ENCODE results near the gene MYO16.
"Not testable (repeated sequence)": the region's sequence is repeated elsewhere in the genome, so short reads cannot be mapped to it uniquely, and the experiment has no call there.

The MYO16 gene

DNA sequence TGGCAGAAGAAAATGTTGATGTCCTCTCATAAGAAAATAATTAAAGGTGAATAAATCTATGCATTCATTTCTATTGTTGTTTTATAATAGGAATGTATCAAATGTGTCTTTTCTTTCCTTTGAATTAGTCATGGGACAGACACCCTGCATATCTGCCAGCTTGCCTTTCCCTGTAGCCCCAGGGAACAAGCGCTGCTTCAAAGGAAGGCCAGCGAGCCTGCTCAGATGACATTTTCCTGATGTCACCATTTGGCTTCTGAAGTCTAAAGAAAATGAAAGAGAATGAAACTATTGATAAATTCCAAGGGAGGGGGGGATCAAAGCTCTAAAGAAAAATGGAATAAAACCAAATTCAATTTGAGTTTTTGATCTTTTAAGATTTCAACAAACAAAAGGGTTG lies 582.2 kb downstream of the MYO16 start:
- DNase-seq: no peak

DNA sequence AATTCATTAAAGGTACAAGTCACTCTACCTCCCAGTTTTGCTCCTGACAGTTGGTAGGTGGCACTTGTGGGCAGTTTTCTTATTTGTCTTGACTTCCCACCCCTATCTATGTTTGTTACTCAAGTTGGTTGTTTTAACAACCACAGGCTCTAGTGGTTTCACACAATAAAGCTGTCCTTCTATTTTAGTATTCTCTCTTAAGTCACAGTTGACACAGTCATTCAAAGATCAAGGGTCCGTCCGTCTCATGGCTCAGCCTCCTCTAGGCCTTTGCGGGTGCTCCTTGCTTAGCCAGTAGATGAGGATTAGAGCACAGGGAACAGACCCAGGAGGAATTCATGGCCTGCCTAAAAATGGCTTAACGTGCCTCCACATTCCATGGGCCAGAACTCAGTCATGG lies 583.2 kb downstream of the MYO16 start:
- no peak for DNase-seq

- DNase-seq: no peak
Measured at GRCh38 chr13:109213714-109214113, 584.3 kb downstream of the MYO16 start.

DNA sequence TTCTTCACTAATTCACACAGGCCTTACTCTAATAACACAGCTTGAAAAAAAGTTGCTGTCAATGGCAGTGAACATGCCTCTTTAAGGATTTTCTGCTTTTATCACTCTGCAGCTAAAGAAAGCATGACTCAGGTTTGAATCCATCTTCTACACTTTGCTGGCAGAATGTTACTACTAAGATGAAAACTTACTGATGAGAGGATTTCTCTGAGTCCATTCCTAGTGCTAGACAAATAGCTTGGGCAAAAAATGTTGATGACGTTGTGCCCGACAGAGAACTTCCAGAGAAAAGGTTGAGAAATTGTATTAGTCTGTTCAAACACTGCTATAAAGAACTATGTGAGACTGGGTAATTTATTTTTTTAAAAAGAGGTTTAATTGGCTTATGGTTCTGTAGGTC lies 585.0 kb downstream of the MYO16 start:
- no peak for DNase-seq

DNA sequence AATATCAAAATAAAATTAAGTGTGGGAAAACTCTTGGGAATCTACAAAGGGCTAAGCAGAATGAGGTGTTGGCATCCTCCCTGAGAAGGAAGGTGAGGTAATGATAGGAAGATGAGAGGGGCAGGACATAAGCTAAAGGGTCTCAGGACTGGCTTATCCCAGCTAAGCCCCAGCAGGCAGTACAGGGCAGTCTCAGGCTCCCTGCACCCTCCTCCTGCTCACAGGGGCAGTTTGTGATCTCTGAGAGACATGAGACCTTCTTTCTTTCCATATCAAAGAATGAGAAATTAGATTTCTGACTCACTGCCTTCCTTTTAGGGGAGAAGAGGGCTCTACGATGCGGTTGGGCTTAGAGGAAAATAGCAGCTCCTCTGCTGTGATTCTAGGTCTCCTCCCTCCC lies 586.0 kb downstream of the MYO16 start:
- no peak for DNase-seq

DNA sequence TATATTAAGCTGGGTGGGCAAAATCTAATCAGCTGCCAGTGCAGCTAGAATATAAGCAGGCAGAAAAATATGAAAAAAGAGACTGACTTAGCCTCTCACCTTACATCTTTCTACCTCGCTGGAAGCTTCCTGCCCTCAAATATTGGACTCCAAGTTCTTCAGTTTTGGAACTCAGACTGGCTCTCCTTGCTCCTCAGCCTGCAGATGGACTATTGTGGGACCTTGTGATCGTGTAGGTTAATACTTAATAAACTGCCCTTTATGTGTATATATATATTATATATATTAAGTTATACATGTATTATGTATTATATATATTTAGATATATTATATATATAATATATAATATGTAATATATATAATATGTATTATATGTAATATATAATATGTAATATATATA lies 588.1 kb downstream of the MYO16 start:
- not testable (repeated sequence) for DNase-seq

DNA sequence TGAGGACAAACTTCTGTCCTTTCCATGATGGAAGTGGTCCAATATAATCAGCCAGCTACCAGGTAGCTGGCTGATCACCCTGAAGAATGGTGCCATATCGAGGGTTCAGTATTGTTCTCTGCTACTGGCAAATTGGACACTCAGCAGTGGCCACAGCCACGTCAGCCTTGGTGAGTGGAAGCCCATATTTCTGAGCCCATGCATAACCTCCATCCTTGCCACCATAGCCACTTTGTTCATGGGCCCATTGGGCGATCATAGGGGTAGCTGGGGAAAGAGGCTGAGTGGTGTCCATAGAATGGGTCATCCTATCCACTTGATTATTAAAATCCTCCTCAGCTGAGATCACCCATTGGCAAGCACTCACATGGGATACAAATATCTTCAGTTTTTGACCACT lies 591.2 kb downstream of the MYO16 start:
- no peak for DNase-seq

GRCh38 chr13:109224033-109224432 lies 594.6 kb downstream of the MYO16 start:
- DNase-seq: no peak

- no peak for DNase-seq
Measured at GRCh38 chr13:109226631-109227030, 597.2 kb downstream of the MYO16 start.

- DNase-seq: no peak
Measured at GRCh38 chr13:109227344-109227940, 598.0 kb downstream of the MYO16 start.

- DNase-seq: no peak
Measured at GRCh38 chr13:109228211-109228610, 598.8 kb downstream of the MYO16 start.

GRCh38 chr13:109231888-109232287 lies 602.5 kb downstream of the MYO16 start:
- DNase-seq: no peak

GRCh38 chr13:109233293-109233692 lies 603.9 kb downstream of the MYO16 start:
- DNase-seq: no peak

- no peak for DNase-seq
Measured at GRCh38 chr13:109235901-109236300, 606.5 kb downstream of the MYO16 start.

DNA sequence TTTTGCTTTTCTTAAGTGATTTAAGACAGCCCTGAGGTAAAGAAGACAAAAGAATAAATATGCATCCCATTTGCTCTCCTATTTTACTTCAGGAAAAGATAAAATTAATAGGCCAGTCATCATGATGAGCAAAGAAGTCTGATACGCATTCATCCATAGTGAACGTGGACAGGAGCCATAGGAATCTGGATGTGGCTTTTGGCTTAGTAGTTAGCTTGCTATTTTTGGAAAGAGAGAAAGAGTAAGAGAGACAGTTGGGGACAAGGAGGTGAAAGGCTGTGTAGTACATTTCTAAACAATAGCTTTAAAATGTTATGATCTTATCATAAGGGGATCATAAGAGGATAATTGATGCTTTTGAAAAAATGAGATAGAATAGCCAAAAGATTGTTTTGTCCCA lies 611.7 kb downstream of the MYO16 start:
- no peak for DNase-seq

GRCh38 chr13:109243311-109243951 lies 614.0 kb downstream of the MYO16 start:
- DNase-seq: no peak

DNA sequence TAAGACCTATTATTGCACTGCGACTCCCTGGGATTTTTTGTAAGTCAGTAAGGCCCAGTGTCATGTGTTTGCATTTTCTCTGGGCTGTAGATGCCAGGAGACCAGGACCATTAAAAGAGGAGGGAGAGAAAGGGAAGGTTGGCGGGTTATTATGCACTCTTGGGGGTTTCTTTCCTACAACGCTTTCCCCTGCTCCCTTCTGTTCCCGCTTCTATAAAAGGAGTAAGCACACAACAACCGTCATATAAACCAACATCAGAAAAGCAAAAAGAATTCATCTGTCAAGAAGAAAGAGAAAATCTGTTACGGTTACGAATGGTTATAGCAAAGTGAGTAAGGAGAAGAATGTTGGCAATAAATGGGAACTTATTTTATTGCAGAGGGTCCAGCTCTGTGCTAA lies 615.2 kb downstream of the MYO16 start:
- DNase-seq: no peak

DNA sequence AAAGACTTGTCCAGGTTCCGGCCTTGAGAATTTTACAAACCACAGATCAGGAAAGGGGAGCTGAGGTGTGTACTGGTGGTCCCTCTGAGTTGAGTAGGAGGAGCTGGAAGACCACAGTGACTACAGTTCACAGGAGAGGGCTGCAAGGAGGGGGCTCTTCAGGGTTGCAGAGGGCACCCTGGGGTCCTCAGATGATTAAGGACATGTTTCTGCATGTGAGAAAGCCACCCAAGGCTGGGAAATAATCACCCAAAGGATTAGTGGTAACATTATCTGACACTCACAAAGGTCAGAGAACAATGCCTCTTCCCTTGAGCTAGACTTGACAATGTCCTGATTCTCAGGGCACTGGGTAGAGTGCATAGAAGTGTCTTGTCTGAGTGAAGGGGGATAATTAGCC lies 616.6 kb downstream of the MYO16 start:
- no peak for DNase-seq

DNA sequence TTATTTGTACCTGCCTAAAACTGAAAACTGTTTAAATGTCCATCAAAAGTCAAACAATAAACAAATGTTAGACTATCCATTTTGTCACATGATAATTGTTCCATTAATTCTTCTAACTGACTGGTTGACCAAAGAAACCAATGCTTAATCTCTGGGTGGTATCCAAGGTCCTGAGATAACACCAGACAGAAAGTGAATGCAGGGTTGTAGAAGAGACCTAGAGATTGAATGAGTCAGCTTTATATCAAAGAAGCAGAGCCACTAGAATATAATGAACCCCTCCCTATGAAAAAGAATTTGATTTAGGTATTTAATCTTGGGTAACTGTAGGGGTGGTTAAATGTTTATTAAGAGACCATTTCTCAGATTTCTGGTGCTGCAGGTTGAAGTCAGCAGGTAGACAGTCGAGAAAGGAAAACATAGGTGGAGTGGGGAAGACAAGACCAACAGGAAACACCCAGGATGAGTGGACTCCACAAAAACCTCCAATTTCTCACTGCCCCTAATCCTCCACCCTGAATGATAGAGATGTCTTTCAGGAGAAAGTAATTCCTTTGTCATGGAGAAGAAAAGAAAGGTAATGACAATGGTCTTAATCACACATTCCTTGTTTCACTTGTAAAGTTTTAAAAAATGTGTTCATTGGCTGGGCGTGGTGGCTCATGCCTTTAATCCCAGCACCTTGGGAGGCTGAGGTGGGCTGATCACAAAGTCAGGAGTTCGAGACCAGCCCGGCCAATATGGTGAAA lies 620.5 kb downstream of the MYO16 start:
- no peak for DNase-seq

GRCh38 chr13:109251956-109252355 lies 622.5 kb downstream of the MYO16 start:
- no peak for DNase-seq

DNA sequence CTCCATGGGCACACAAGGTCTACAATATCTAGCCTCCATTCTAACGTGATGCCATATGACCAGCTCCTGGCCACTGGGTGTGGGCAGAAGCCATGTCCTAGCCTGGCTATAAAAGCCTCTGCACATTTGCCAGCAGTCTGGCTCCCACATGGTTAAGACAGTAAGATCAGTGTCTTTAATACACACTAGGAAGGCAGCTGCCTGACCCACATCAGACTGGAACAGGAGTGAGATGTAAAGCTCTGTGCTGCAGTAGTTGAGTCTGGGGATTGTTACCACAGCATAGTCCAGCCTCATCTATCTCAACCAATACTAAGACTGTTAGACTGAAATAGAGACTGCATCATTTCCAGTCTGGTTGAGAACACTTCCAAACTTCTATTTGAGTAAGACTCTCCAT lies 623.9 kb downstream of the MYO16 start:
- no peak for DNase-seq

GRCh38 chr13:109254274-109254673 lies 624.9 kb downstream of the MYO16 start:
- no peak for DNase-seq

DNA sequence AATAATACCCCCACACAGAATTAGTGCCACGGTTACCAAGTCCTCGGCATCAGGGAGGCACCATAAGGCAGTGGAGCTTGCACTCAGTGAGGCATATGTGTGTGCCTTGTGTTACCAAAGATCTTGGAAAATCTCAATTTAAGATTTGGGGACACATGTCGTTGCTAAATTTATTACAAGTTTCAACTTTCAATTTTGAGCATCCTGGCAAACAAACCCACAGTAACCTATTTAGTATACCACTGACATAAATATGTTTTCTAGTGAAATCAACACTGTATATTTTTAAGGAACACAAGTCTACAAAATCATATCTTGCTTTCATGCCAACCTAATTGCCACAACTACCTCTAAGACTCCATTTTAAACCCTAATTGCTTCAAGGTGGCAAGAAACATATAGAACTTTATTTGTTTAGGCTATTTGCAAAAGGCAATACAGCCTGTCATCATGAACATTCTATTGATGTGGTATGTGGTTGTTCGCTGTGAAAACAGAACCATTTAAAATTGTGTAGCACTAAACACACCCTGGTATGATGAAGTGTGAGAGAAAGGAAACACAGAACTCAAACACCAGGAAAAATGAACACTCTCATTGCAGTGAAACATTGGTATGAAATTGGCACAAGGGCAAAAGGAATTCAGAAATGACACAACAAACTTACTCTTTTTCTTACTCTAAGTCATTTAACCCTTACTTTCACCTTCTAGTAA lies 625.9 kb downstream of the MYO16 start:
- DNase-seq: no peak
